Erythroblast (primary cell): Measurements from ENCODE around the gene HERC2.

Source experiments
- GATA1 ChIP-seq: IDR thresholded peaks from 2 replicates; pipeline ENCODE4 v1.6.1; 2011; ENCODE audit warnings: low read depth, mild to moderate bottlenecking, control low read depth, low read length, moderate library complexity
- POLR2A ChIP-seq: IDR thresholded peaks from 2 replicates; pipeline ENCODE4 v1.6.1; 2011; ENCODE audit warnings: mild to moderate bottlenecking, low read length

GRCh38 chr15:28190391-28191174, 131.4 kb downstream of the HERC2 start:
- TF ChIP-seq POLR2A, result no peak
- no peak for TF ChIP-seq GATA1
